K562 (cell line): ENCODE results near the gene SPPL2C. TPM values are rescaled to one million over a fixed set of nuclear protein-coding genes. Genes with fewer than 3 reads are reported as not detected.

Source experiments
- ATAC-seq: fragments of 200-7000 bp; cut with Tn5 transposase; 3 replicates; pipeline ENCODE4 v1.9.1; 2020; ENCODE audit warnings: moderate library complexity
- BruUV-seq: library from RNA; stranded (reverse); fragments of 400-500 nt; replicated peaks from 2 replicates; lab custom pipeline; 2021; lab: Mats Ljungman, UMichigan
- CTCF ChIA-PET: fragments of 300-600 bp; formaldehyde crosslinking; extraction: SDS; loops from one replicate; lab custom pipeline; 2021; ENCODE audit warnings: low intra/inter-chr PET ratio; lab: Yijun Ruan, JAX
- POLR2A ChIA-PET: fragments of 300-600, 350-650 bp; sonication (Branson Sonifier 250); formaldehyde crosslinking; extraction: SDS; loops from one replicate; lab custom pipeline; 2021; ENCODE audit warnings: antibody characterized with exemption, inconsistent platforms; lab: Yijun Ruan, JAX
- DNase-seq, 4 experiments: peaks; one replicate each; pipeline versions ENCODE4 v3.0.0 to v3.0.0-alpha.2; 2011 to 2018; ENCODE audit warnings: low spot score in 3 of 4, mixed read lengths in 3 of 4; ENCODE audit errors: extremely low read depth in 1 of 4
- FAIRE-seq: peaks from 2 replicates; lab custom pipeline; 2011; peaks lifted over from hg19 to GRCh38; lab: Jason Lieb, UNC
- H2AFZ ChIP-seq: 2 replicates; pipeline ENCODE4 v1.6.0; 2011; ENCODE audit warnings: low read depth, low read length, control low read depth, inconsistent platforms
- H3K27ac ChIP-seq: fragments of 200-600 bp; 3 replicates; pipeline ENCODE4 v1.8.0; 2011; ENCODE audit warnings: low read depth, mild to moderate bottlenecking, control low read depth, inconsistent platforms, low read length, moderate library complexity, mixed read lengths; ENCODE audit errors: extremely low read depth
- H3K27me3 ChIP-seq, 2 experiments: fragments of 300-600 bp in 1 of 2; 2 replicates in 1 of 2; 3 replicates in 1 of 2; pipeline versions ENCODE4 v1.6.0 to v1.8.0; 2011; ENCODE audit warnings: inconsistent platforms in 2 of 2, low read length in 2 of 2, mild to moderate bottlenecking in 1 of 2, mixed read lengths in 1 of 2, moderate library complexity in 1 of 2; ENCODE audit not compliant: control insufficient read depth in 2 of 2, insufficient read depth in 2 of 2
- H3K36me3 ChIP-seq: fragments of 300-600 bp; 3 replicates; pipeline ENCODE4 v1.8.0; 2011; ENCODE audit warnings: mild to moderate bottlenecking, low read length, inconsistent platforms; ENCODE audit not compliant: control insufficient read depth, insufficient read depth
- H3K4me1 ChIP-seq, 2 experiments: fragments of 200-600 bp in 1 of 2; replicated peaks in 1 of 2; 2 replicates in 1 of 2; 3 replicates in 1 of 2; pipeline versions ENCODE4 v1.5.1 to v1.8.0; 2011; ENCODE audit warnings: inconsistent platforms in 2 of 2, low read length in 2 of 2, mild to moderate bottlenecking in 1 of 2, mixed read lengths in 1 of 2, moderate library complexity in 1 of 2; ENCODE audit not compliant: control insufficient read depth in 2 of 2, insufficient read depth in 2 of 2
- H3K4me2 ChIP-seq: 2 replicates; pipeline ENCODE4 v1.6.1; 2011; ENCODE audit warnings: low read length, control low read depth, inconsistent platforms, mixed read lengths; ENCODE audit not compliant: insufficient read depth
- H3K4me3 ChIP-seq: fragments of 200-600 bp; sonication (generic), shearing (Covaris generic); 2 replicates; pipeline ENCODE4 v1.5.1; 2016; ENCODE audit warnings: control low read depth, inconsistent platforms
- H3K79me2 ChIP-seq: fragments of 200-600 bp; 3 replicates; pipeline ENCODE4 v1.8.0; 2011; ENCODE audit warnings: low read length, inconsistent platforms; ENCODE audit not compliant: control insufficient read depth, insufficient read depth
- H3K9ac ChIP-seq, 2 experiments: 2 replicates each; pipeline versions ENCODE4 v1.6.0 to v1.6.1; 2011; ENCODE audit warnings: low read depth in 2 of 2, low read length in 2 of 2, control low read depth in 1 of 2, inconsistent platforms in 1 of 2, mild to moderate bottlenecking in 1 of 2, mixed read lengths in 1 of 2; ENCODE audit not compliant: insufficient read depth in 1 of 2
- H3K9me1 ChIP-seq: one replicate; pipeline ENCODE4 v1.6.0; 2011; ENCODE audit warnings: inconsistent platforms, mild to moderate bottlenecking, low read length, moderate library complexity; ENCODE audit not compliant: control insufficient read depth, insufficient read depth
- H3K9me3 ChIP-seq: replicated peaks from 2 replicates; pipeline ENCODE4 v1.5.1; 2011; ENCODE audit warnings: low read depth, low read length, inconsistent platforms; ENCODE audit not compliant: control insufficient read depth, insufficient read depth
- H4K20me1 ChIP-seq: replicated peaks from 2 replicates; pipeline ENCODE4 v1.6.1; 2011; ENCODE audit warnings: low read length, inconsistent platforms, mixed read lengths; ENCODE audit not compliant: control insufficient read depth, insufficient read depth
- ARID2 ChIP-seq: fragments of 450-650 bp; IDR thresholded peaks from 2 replicates; pipeline ENCODE4 v1.6.1; 2017; ENCODE audit warnings: antibody characterized with exemption, mild to moderate bottlenecking
- CHD1 ChIP-seq: fragments of 200-600 bp; sonication (generic); IDR thresholded peaks from one replicate; pipeline ENCODE4 v1.6.1; 2012; ENCODE audit warnings: mild to moderate bottlenecking, moderate library complexity, low read length, inconsistent platforms
- IRF1 ChIP-seq: sonication (generic); formaldehyde crosslinking; IDR thresholded peaks from 2 replicates; pipeline ENCODE4 v1.8.0; 2022; ENCODE audit warnings: missing genetic modification reagents, mild to moderate bottlenecking, borderline replicate concordance
- KDM2B ChIP-seq: fragments of 250-450 bp; sonication (Bioruptor Pico); IDR thresholded peaks from 2 replicates; pipeline ENCODE4 v1.8.0; 2021; ENCODE audit warnings: mild to moderate bottlenecking, moderate library complexity
- MAX ChIP-seq: sonication (generic); formaldehyde crosslinking; IDR thresholded peaks from 2 replicates; pipeline ENCODE4 v1.9.0; 2022; ENCODE audit warnings: mild to moderate bottlenecking, missing genetic modification reagents
- NCOA4 ChIP-seq: fragments of 450-650 bp; IDR thresholded peaks from 2 replicates; pipeline ENCODE4 v1.6.1; 2018; ENCODE audit warnings: mild to moderate bottlenecking; ENCODE audit not compliant: partially characterized antibody
- PHB ChIP-seq: fragments of 250-450 bp; sonication (Bioruptor Pico); IDR thresholded peaks from 2 replicates; pipeline ENCODE4 v1.5.0; 2021
- RBM14 ChIP-seq: fragments of 200-400 bp; formaldehyde crosslinking; IDR thresholded peaks from 2 replicates; pipeline ENCODE4 v1.6.1; 2018; ENCODE audit warnings: low read depth, mild to moderate bottlenecking, low read length, moderate library complexity, borderline replicate concordance; ENCODE audit not compliant: insufficient read depth
- RBM25 ChIP-seq: fragments of 200-400 bp; formaldehyde crosslinking; IDR thresholded peaks from 2 replicates; pipeline ENCODE4 v1.6.1; 2018; ENCODE audit warnings: low read length, low read depth, moderate library complexity; ENCODE audit not compliant: severe bottlenecking
- SREBF1 ChIP-seq: fragments of 150-350 bp; IDR thresholded peaks from 2 replicates; pipeline ENCODE4 v1.6.1; 2014; ENCODE audit warnings: antibody characterized with exemption, low read depth, low read length, borderline replicate concordance
- THAP7 ChIP-seq: fragments of 250-450 bp; sonication (Bioruptor Pico); IDR thresholded peaks from 2 replicates; pipeline ENCODE4 v1.5.0; 2021
- ZC3H4 ChIP-seq: sonication (generic); formaldehyde crosslinking; IDR thresholded peaks from 2 replicates; pipeline ENCODE4 v1.9.0; 2021; ENCODE audit warnings: missing genetic modification reagents, borderline replicate concordance
- ZNF165 ChIP-seq: fragments of 250-450 bp; sonication (Bioruptor Pico); IDR thresholded peaks from 2 replicates; pipeline ENCODE4 v1.4.0; 2020; ENCODE audit warnings: borderline replicate concordance
- ZNF282 ChIP-seq: sonication (generic); formaldehyde crosslinking; IDR thresholded peaks from 2 replicates; pipeline ENCODE4 v1.8.1; 2023; ENCODE audit warnings: missing genetic modification reagents
- ZNF551 ChIP-seq: fragments of 250-450 bp; sonication (Bioruptor Pico); IDR thresholded peaks from 2 replicates; pipeline ENCODE4 v1.5.0; 2021; ENCODE audit warnings: mild to moderate bottlenecking, moderate library complexity
- ZNF696 ChIP-seq: fragments of 250-450 bp; sonication (Bioruptor Pico); conservative IDR thresholded peaks from 2 replicates; pipeline ENCODE4 v1.4.0; 2020; ENCODE audit warnings: mild to moderate bottlenecking, moderate library complexity
- ZNF717 ChIP-seq: fragments of 250-450 bp; sonication (Bioruptor Pico); IDR thresholded peaks from 2 replicates; pipeline ENCODE4 v1.5.0; 2021
- WGBS: fragments of 100-300 bp; shearing (Covaris generic); methylation state at CpG from one replicate; pipeline ENCODE4 v1.1.6; 2016; ENCODE audit warnings: low coverage, mixed read lengths; ENCODE audit not compliant: insufficient coverage; ENCODE audit errors: missing lambda C conversion rate; 5-methylcytosine and 5-hydroxymethylcytosine counted together
- in situ Hi-C: fragments of 300-500 bp; cut with MboI; formaldehyde crosslinking; loops from 4 replicates; pipeline ENCODE4 v1.15.0; 2018; ENCODE audit warnings: inconsistent platforms, mixed read lengths
- intact Hi-C: fragments of 100-400 bp; cut with micrococcal nuclease; formaldehyde crosslinking; loops from 2 replicates; pipeline ENCODE4 v1.14.2; 2022
- polyA plus RNA-seq, 8 experiments: library from polyadenylated mRNA; depleted of rRNA in 4 of 8; stranded (reverse) in 5 of 8; unstranded in 3 of 8; fragments of >200 nt; fragmentation: Nextera tagmentation in 2 of 8; fragmentation: Illumina TruSeq in 1 of 8; extraction: Ambion mirVana in 2 of 8; extraction: Trizol in 1 of 8; gene quantifications; 2 replicates each; pipeline versions ENCODE4 v1.2.1 to v1.2.3, GENCODE V29; 2011 to 2014; ENCODE audit warnings: inconsistent platforms in 1 of 8, missing spikeins in 1 of 8
- total RNA-seq, 7 experiments: library from RNA; depleted of rRNA in 6 of 7; stranded (reverse); fragments of >200 nt in 6 of 7; fragmentation: Illumina TruSeq in 2 of 7; extraction: Trizol in 2 of 7; gene quantifications; 2 replicates each; pipeline versions ENCODE4 v1.2.1 to v1.2.3, GENCODE V29; 2011 to 2021; ENCODE audit warnings: low replicate concordance in 1 of 7

The SPPL2C gene
- total and polyA plus RNA-seq, 9 of the 15 experiments (the other 6 are each of a cell fraction or from before 2014, with no cell fraction given), result not detected

- WGBS, result 0% methylated on average over 7 of the region's 7 CpGs
- Histone ChIP-seq H3K4me2 (no peak overlapping the region), H3K9me1 (peaks cover 3% of the 10 kb centered on the region), H3K27me3 (peaks cover 12 to 58% of the 10 kb centered on the region in 2 experiments; a peak in 4 of 5 replicates), H3K4me3 (no peak overlapping the region), H3K79me2 (no peaks in the 10 kb centered on the region), H3K9me3 (no peaks in the 10 kb centered on the region), H4K20me1 (no peaks in the 10 kb centered on the region; the same call in 1 of the 2 replicates), H3K9ac (no peak overlapping the region), H3K36me3 (no peaks in the 10 kb centered on the region), H3K4me1 (peaks cover 0 to 9% of the 10 kb centered on the region in 2 experiments; a peak in 1 of 5 replicates), H3K27ac (no peak overlapping the region), H2AFZ (no peak overlapping the region)
- DNase-seq, result no peak
- POLR2A ChIA-PET, result no interaction called here
- no TSS peak for BruUV-seq
- no peak for FAIRE-seq
- in situ Hi-C loops, result loop anchor here (25.0 kb wide), 1 partner anchor 430 kb away; no protein-coding TSS in a partner anchor
- intact Hi-C loops, result no loop called here
- CTCF ChIA-PET, result no interaction called here
- no peak for ATAC-seq
- TF ChIP-seq ZNF282 (CRISPR knock-in tag) (no peak), SREBF1 (no peak), ARID2 (no peak), IRF1 (CRISPR knock-in tag) (no peak), ZC3H4 (CRISPR knock-in tag) (no peak), ZNF551 (CRISPR knock-in tag) (no peak), RBM14 (no peak), CHD1 (no peak), NCOA4 (no peak), KDM2B (CRISPR knock-in tag) (no peak), THAP7 (CRISPR knock-in tag) (no peak), RBM25 (no peak), ZNF696 (CRISPR knock-in tag) (no peak), ZNF717 (CRISPR knock-in tag) (no peak), ZNF165 (CRISPR knock-in tag) (no peak), MAX (CRISPR knock-in tag) (no peak), PHB (CRISPR knock-in tag) (no peak)
Measured at GRCh38 chr17:45841883-45842525, 2.7 kb upstream of the SPPL2C start.
